PC-3 (cell line): ENCODE results near the gene SLC24A3.

Experiments
- CTCF ChIP-seq: fragments of 300-600 bp; sonication (generic); conservative IDR thresholded peaks from 2 replicates; pipeline ENCODE4 v1.5.1; 2017; ENCODE audit warnings: antibody characterized with exemption, low read depth, mild to moderate bottlenecking, low read length
- EZH2 ChIP-seq: fragments of 300-600 bp; sonication (generic); IDR thresholded peaks from one replicate; pipeline ENCODE4 v1.6.1; 2017; ENCODE audit warnings: antibody characterized with exemption, mild to moderate bottlenecking, low read length; ENCODE audit not compliant: unreplicated experiment

- TF ChIP-seq CTCF (no peak), EZH2 (no peak)
Measured at GRCh38 chr20:19601126-19601810, 388.8 kb downstream of the SLC24A3 start.
